Left ventricle myocardium superior (tissue), 1 donor: ENCODE measurements around the gene AMY1A. TPM values are rescaled to one million over a fixed set of nuclear protein-coding genes. Genes with fewer than 3 reads are reported as not detected.
A peak's percentile ranks its signal among the peaks of the same experiment; 100 is the strongest.
"Not testable (repeated sequence)": the region's sequence is repeated elsewhere in the genome, so short reads cannot be mapped to it uniquely, and the experiment has no call there.

Experiments
- ATAC-seq: fragments of 200-7000 bp; cut with Tn5 transposase; one replicate; pipeline ENCODE4 v1.9.1; 2020; ENCODE audit warnings: mild to moderate bottlenecking, moderate library complexity
- DNase-seq: peaks from one replicate; pipeline ENCODE4 v3.0.0-alpha.2; 2020
- intact Hi-C: fragments of 100-400 bp; cut with micrococcal nuclease; formaldehyde crosslinking; loops from one replicate; pipeline ENCODE4 v1.11.0; 2022
- long read RNA-seq: library from polyadenylated mRNA; unstranded; transcript quantifications from one replicate; pipeline ENCODE4 v2.0.0, GENCODE V29; 2021
- total RNA-seq: library from RNA; stranded (reverse); fragmentation: NEBNext Ultra II Directional; extraction: Animal tissue kit (Norgen Biotek cat#: 25700); gene quantifications from one replicate; pipeline ENCODE4 v1.2.1, GENCODE V29; 2021
- donor health status: DM: no; HTN: yes; CAD: no; lungs with severe emphysema.

AMY1A gene
- total RNA-seq: not detected
- long read RNA-seq: 0 reads

DNA sequence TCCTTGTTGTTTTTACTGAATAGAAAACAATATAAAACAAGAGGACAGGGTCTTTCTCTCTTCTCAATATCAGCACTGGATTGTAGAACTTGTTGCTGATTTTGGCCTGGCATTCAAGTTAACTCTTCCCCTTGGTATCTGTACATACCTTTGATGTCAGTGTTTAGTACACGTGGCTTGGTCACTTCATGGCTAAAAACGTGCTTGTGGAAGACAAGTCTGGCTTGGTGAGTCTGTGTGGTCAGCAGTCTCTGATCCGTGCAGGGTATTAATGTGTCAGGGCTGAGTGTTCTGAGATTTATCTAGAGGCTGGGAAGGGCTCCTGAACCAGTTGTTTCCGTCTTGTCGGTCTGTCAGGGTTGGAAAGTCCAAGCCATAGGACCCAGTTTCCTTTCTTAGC, at the start of gene AMY1A:
TSS of gene AMY1A (plus strand) at position 301 of the 400 bp plus-strand sequence. CDS start 571 bp downstream, outside the sequence.
- ATAC-seq, intact Hi-C loops: not testable (repeated sequence)

DNA sequence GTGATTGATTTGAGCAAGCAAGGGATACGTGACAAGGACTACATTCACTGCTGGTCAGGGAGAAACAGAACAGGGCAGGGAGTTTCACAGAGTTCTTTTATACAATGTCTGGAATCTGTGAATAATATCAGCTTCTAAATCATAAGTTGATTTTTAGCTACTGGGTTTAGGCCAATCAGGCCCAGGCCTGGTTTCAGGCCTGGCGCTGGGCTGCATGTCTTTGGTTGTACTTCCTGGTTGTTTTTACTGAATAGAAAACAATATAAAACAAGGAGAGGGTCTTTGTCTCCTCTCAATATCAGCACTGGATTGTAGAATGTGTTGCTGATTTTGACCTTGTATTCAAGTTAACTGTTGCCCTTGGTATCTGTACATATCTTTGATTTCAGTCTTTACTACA, 39.2 kb upstream of the AMY1A start:
- ATAC-seq (no peak), DNase-seq (no peak)
- intact Hi-C loops: no loop called here

More for the DNA sequence above, at the start of gene AMY1A:
- not testable (repeated sequence) for DNase-seq

DNA sequence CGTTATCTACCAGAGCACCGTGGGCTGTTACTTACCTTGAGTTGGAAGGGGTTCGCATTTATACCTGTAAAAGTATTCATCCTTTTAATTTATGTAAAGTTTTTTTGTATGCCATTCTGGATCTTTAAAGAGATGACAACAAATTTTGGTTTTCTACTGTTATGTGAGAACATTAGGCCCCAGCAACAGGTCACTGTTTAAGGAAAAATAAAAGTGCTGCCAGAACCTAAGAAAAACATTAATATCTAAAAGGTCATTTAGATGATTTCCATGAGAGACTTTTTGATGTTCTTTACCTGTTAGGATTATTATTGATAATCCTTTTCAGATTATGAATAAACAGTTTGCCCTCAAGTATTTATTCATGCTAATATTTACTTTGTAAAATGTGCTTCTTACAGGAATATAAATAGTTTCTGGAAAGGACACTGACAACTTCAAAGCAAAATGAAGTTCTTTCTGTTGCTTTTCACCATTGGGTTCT, 38.5 kb upstream of the AMY1A start, which contains the start of gene AMY2A:
TSS of gene AMY2A (plus strand) at position 434 of the 484 bp plus-strand sequence. CDS start at position 448, 14 bp downstream.
- ATAC-seq, intact Hi-C loops, DNase-seq: not testable (repeated sequence)

DNA sequence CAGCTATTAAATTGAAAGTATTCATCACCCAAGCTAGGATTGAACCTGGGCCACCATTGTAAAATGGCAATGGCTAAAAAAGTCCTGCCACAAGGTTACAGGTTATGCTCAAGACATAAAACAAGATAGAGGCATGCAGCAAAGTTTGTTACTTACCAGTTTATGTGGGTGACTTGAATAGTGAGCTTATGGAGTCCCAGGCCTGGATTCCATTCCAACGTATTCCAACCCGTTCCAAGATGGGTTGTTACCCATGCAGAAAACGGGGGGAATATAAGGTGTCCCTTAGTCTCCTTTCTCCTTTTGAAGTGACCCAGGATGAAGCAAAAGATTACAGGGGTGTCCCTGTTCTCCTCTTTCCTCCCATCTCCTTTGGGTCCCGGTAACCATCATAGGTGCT, 28.1 kb upstream of the AMY1A start:
- ATAC-seq, DNase-seq, intact Hi-C loops: not testable (repeated sequence)

DNA sequence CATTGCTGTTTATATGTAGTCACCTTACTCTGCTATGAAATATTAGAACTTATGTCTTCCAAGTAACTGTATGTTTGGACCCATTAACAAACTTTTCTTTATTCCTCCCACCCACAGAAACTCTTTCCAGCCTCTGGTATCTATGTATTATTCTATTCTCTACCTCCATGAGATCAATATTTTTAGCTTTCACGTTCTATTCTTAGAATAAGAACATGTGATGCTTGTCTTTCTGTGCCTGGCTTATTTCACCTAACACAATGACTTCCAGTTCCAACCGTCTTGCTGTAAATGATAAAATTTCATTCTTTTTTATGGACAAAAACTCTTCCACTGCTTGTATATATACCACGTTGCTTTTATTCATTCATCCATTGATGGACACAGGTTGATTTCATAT, 14.4 kb upstream of the AMY1A start:
- DNase-seq, intact Hi-C loops: not testable (repeated sequence)
- ATAC-seq: peak; percentile 66

DNA sequence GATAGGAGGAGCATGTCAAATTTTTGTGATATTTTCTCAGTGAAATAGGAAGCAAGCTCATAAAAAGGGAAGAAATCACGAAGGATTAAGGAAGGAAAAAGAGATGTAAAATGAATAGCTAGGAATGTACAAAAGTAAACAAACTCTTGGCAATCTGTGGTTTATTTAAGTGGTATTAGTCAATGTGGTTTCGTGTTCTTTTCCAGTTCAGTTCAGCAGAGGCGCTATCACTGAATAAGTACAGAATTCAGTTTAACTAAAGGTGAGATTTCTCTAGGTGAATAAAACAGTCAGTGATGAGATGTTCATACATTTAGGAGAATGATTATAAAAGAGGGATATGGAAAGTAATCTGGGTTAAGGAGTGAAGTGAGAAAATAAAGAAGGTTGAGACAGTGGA, 11.7 kb upstream of the AMY1A start:
- DNase-seq, ATAC-seq, intact Hi-C loops: not testable (repeated sequence)

DNA sequence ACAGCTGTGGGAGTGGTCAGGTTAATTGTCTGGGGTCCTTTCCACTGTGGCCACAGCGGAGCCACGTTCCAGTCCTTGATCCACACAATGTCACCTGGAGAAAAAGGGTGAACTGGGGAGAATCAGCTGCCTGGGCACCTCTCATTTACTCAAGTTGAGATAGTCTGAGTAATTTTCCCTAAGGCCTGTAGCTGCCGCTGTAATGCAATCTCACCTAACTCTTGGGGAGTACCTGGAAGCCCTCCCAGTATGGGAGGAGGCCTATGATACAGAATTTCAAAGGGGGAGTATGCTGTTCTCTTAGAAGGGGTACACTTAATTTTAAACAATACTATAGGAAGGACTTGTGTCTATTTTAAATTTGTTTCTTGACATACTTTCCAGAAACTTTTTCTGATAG, 5.3 kb upstream of the AMY1A start:
- ATAC-seq, DNase-seq: not testable (repeated sequence)

DNA sequence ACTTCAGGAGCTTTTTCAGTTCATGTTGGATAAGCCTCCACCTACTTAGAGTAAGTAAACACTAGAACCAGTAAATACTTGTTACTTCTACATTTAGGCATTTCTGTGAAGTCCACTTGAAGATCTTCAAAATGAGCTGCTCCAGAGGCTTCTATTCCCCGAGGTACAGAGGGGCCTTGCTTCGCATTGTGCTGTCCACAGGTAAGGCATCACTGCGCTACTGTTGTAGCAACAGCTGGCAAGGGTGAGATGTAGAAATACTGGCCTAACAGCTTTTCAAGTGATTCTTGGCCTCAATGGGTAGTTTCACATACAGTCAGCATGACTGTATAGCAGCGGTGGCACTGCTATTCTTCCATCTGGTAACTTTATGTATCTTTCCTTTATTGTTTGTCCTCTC, 4.7 kb upstream of the AMY1A start:
- ATAC-seq, intact Hi-C loops, DNase-seq: not testable (repeated sequence)

More for the DNA sequence above, 5.3 kb upstream of the AMY1A start:
- intact Hi-C loops: not testable (repeated sequence)

DNA sequence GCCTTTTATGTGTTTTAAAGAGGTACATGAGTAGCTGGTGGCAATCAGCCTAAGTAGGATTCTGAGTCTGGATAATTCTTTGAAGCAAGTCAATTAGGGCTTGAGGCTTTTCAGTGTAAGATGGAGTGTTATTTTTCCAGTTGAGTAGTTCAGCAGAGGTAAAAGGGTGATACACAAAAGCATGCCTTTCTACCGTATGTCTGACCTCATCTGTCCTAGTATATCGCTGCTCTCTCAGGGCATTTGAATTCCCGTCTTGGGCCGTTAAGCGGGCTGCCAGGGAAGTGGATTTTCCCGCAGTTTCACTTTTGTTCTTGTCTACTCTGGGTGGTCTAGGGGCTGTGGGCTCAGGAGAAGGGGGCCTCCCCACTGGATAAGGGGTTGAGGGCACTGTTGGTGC, 1.4 kb upstream of the AMY1A start:
- ATAC-seq, DNase-seq, intact Hi-C loops: not testable (repeated sequence)

DNA sequence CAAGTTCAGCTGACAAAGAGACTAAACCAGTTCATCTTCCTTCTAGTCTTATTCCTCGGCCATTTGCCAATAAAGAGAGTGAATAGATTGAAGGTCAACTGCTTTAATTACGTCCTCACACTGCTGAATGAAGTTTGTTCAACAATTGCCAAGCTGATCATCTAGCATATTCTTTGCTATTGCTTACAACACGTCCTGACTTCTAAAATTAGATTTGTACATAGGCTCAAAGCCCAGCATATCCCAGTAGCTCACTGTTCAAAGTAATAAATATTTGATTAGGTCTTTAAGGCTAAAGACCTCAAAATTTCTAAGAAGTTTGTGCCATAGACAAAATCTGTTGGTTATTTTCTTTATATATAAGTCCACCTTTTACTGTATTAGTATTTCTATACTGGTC, 20.8 kb downstream of the AMY1A start:
- DNase-seq, intact Hi-C loops, ATAC-seq: not testable (repeated sequence)

DNA sequence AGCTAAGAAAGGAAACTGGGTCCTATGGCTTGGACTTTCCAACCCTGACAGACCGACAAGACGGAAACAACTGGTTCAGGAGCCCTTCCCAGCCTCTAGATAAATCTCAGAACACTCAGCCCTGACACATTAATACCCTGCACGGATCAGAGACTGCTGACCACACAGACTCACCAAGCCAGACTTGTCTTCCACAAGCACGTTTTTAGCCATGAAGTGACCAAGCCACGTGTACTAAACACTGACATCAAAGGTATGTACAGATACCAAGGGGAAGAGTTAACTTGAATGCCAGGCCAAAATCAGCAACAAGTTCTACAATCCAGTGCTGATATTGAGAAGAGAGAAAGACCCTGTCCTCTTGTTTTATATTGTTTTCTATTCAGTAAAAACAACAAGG, 40.5 kb downstream of the AMY1A start, which contains the start of gene AMY1B:
TSS of gene AMY1B (minus strand) at position 101 of the 400 bp plus-strand sequence. CDS start 571 bp downstream, outside the sequence.
- DNase-seq, intact Hi-C loops, ATAC-seq: not testable (repeated sequence)

DNA sequence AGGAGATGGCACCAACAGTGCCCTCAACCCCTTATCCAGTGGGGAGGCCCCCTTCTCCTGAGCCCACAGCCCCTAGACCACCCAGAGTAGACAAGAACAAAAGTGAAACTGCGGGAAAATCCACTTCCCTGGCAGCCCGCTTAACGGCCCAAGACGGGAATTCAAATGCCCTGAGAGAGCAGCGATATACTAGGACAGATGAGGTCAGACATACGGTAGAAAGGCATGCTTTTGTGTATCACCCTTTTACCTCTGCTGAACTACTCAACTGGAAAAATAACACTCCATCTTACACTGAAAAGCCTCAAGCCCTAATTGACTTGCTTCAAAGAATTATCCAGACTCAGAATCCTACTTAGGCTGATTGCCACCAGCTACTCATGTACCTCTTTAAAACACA, 41.9 kb downstream of the AMY1A start:
- ATAC-seq, intact Hi-C loops, DNase-seq: not testable (repeated sequence)

DNA sequence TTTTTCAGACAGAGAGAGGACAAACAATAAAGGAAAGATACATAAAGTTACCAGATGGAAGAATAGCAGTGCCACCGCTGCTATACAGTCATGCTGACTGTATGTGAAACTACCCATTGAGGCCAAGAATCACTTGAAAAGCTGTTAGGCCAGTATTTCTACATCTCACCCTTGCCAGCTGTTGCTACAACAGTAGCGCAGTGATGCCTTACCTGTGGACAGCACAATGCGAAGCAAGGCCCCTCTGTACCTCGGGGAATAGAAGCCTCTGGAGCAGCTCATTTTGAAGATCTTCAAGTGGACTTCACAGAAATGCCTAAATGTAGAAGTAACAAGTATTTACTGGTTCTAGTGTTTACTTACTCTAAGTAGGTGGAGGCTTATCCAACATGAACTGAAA, 45.1 kb downstream of the AMY1A start:
- intact Hi-C loops, DNase-seq: not testable (repeated sequence)

DNA sequence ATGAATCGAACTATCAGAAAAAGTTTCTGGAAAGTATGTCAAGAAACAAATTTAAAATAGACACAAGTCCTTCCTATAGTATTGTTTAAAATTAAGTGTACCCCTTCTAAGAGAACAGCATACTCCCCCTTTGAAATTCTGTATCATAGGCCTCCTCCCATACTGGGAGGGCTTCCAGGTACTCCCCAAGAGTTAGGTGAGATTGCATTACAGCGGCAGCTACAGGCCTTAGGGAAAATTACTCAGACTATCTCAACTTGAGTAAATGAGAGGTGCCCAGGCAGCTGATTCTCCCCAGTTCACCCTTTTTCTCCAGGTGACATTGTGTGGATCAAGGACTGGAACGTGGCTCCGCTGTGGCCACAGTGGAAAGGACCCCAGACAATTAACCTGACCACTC, 45.7 kb downstream of the AMY1A start:
- DNase-seq, ATAC-seq, intact Hi-C loops: not testable (repeated sequence)

More for the DNA sequence above, 45.1 kb downstream of the AMY1A start:
- ATAC-seq: not testable (repeated sequence)

DNA sequence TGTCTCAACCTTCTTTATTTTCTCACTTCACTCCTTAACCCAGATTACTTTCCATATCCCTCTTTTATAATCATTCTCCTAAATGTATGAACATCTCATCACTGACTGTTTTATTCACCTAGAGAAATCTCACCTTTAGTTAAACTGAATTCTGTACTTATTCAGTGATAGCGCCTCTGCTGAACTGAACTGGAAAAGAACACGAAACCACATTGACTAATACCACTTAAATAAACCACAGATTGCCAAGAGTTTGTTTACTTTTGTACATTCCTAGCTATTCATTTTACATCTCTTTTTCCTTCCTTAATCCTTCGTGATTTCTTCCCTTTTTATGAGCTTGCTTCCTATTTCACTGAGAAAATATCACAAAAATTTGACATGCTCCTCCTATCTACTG, 52.1 kb downstream of the AMY1A start:
- intact Hi-C loops, ATAC-seq: not testable (repeated sequence)

DNA sequence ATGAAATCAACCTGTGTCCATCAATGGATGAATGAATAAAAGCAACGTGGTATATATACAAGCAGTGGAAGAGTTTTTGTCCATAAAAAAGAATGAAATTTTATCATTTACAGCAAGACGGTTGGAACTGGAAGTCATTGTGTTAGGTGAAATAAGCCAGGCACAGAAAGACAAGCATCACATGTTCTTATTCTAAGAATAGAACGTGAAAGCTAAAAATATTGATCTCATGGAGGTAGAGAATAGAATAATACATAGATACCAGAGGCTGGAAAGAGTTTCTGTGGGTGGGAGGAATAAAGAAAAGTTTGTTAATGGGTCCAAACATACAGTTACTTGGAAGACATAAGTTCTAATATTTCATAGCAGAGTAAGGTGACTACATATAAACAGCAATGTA, 54.8 kb downstream of the AMY1A start:
- ATAC-seq: peak; percentile 65
- DNase-seq, intact Hi-C loops: not testable (repeated sequence)

More for the DNA sequence above, 52.1 kb downstream of the AMY1A start:
- not testable (repeated sequence) for DNase-seq

Other genes with a start within 250 kb of the AMY1A start
- gene RNPC3, start 130.1 kb upstream of the AMY1A start, total RNA-seq: 18.1 TPM
- gene AMY2B, start 84.2 kb upstream of the AMY1A start, total RNA-seq: 21.0 TPM
- gene AMY2A, start 38.3 kb upstream of the AMY1A start, total RNA-seq: not detected
- not detected for gene AMY1B, start 40.5 kb downstream of the AMY1A start, total RNA-seq
- not detected for gene AMY1C, start 94.1 kb downstream of the AMY1A start, total RNA-seq